Measurements from ENCODE around the gene KRT75. TPM values are rescaled to one million over a fixed set of nuclear protein-coding genes. Genes with fewer than 3 reads are reported as not detected.

KRT75 gene
- total RNA-seq, 4 donors from 2014 or later = 0.44 TPM; not detected in 3

- Histone ChIP-seq H3K27ac (no peak overlapping the region), H3K27me3 (no peaks in the 10 kb centered on the region), H3K36me3 (no peaks in the 10 kb centered on the region), H3K4me1 (peaks cover 0 to 7% (median 0%) of the 10 kb centered on the region in 3 donors), H3K4me3 (no peak overlapping the region), H3K9me3 (no peaks in the 10 kb centered on the region)
- TF ChIP-seq, protein P1, sequence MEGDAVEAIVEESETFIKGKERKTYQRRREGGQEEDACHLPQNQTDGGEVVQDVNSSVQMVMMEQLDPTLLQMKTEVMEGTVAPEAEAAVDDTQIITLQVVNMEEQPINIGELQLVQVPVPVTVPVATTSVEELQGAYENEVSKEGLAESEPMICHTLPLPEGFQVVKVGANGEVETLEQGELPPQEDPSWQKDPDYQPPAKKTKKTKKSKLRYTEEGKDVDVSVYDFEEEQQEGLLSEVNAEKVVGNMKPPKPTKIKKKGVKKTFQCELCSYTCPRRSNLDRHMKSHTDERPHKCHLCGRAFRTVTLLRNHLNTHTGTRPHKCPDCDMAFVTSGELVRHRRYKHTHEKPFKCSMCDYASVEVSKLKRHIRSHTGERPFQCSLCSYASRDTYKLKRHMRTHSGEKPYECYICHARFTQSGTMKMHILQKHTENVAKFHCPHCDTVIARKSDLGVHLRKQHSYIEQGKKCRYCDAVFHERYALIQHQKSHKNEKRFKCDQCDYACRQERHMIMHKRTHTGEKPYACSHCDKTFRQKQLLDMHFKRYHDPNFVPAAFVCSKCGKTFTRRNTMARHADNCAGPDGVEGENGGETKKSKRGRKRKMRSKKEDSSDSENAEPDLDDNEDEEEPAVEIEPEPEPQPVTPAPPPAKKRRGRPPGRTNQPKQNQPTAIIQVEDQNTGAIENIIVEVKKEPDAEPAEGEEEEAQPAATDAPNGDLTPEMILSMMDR (IDR thresholded peaks at IDR 0.05) = no peak
- TF ChIP-seq POLR2A (IDR thresholded peaks at IDR 0.05) = no peak
- 87 to 100% methylated on average over 2 to 3 of the region's 4 CpGs for WGBS, 2 donors
- DNase-seq = no peak
- intact Hi-C loops (cut with DNase I) = no loop called here
Observed at GRCh38 chr12:52469853-52470252, 35.7 kb upstream of the KRT75 start.

DNA sequence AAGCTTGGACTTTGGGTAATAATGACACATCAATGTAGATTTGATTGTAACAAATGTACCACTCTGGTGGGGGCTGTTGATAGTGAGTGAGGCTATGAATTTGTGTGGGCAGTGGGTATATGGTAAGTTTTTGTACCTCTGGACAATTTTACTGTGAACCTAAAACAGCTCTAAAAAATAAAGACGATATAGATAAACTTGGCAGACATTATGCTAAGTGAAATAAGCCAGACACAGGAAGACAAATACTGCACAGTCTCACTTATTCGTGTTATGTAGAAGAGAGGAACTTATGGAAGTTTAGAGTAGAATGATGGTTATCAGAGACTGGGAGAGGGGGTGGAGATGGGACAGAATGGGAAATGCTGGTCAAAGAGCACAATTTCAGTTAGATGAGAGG lies 30.7 kb upstream of the KRT75 start:
- Histone ChIP-seq H3K4me1 (no peaks in the 10 kb centered on the region), H3K27ac (no peak overlapping the region), H3K9me3 (no peaks in the 10 kb centered on the region), H3K4me3 (no peak overlapping the region), H3K36me3 (no peaks in the 10 kb centered on the region), H3K27me3 (no peaks in the 10 kb centered on the region)
- TF ChIP-seq POLR2A (IDR thresholded peaks at IDR 0.05) = no peak
- TF ChIP-seq, protein P1 (IDR thresholded peaks at IDR 0.05) = no peak
- intact Hi-C loops (cut with DNase I) = no loop called here
- 43 to 61% methylated on average over 2 of the region's 2 CpGs for WGBS, 2 donors
- no peak for DNase-seq

GRCh38 chr12:52461693-52462092 lies 27.5 kb upstream of the KRT75 start:
- Histone ChIP-seq H3K36me3 (no peaks in the 10 kb centered on the region), H3K4me3 (no peak overlapping the region), H3K27ac (no peak overlapping the region), H3K27me3 (no peaks in the 10 kb centered on the region), H3K9me3 (no peaks in the 10 kb centered on the region), H3K4me1 (no peaks in the 10 kb centered on the region)
- intact Hi-C loops (cut with DNase I) = no loop called here
- no peak for DNase-seq
- 60 to 70% methylated on average over 3 to 5 of the region's 5 CpGs for WGBS, 2 donors
- no peak for TF ChIP-seq POLR2A (IDR thresholded peaks at IDR 0.05)
- TF ChIP-seq, protein P1 (IDR thresholded peaks at IDR 0.05) = no peak

- no peak overlapping the region for H3K27ac ChIP-seq
- WGBS, 2 donors = 81 to 90% methylated on average over 5 of the region's 5 CpGs
- TF ChIP-seq, protein P1 (IDR thresholded peaks at IDR 0.05) = no peak
- no peak for TF ChIP-seq POLR2A (IDR thresholded peaks at IDR 0.05)
- peaks cover 0 to 4% (median 0%) of the 10 kb centered on the region in 3 donors for H3K4me1 ChIP-seq
- intact Hi-C loops (cut with DNase I) = no loop called here
- no peaks in the 10 kb centered on the region for H3K27me3 ChIP-seq
- H3K36me3 ChIP-seq = no peaks in the 10 kb centered on the region
- no peaks in the 10 kb centered on the region for H3K9me3 ChIP-seq
- H3K4me3 ChIP-seq = no peak overlapping the region
- DNase-seq = no peak
Observed at GRCh38 chr12:52458861-52459260, 24.7 kb upstream of the KRT75 start.

GRCh38 chr12:52455821-52456220 lies 21.6 kb upstream of the KRT75 start:
- no peak for DNase-seq
- Histone ChIP-seq H3K9me3 (no peaks in the 10 kb centered on the region), H3K36me3 (no peaks in the 10 kb centered on the region), H3K4me1 (peaks cover 0 to 23% (median 0%) of the 10 kb centered on the region in 3 donors), H3K27me3 (no peaks in the 10 kb centered on the region), H3K4me3 (no peak overlapping the region), H3K27ac (no peak overlapping the region)
- WGBS, 2 donors = 45 to 67% methylated on average over 1 of the region's 1 CpG
- TF ChIP-seq, protein P1 (IDR thresholded peaks at IDR 0.05) = no peak
- no peak for TF ChIP-seq POLR2A (IDR thresholded peaks at IDR 0.05)
- intact Hi-C loops (cut with DNase I) = no loop called here
